ENCODE results near the gene TPSAB1. TPM values are rescaled to one million over a fixed set of nuclear protein-coding genes. Genes with fewer than 3 reads are reported as not detected.

The TPSAB1 gene
- total RNA-seq, 1 donor from 2014 or later = not detected

DNA sequence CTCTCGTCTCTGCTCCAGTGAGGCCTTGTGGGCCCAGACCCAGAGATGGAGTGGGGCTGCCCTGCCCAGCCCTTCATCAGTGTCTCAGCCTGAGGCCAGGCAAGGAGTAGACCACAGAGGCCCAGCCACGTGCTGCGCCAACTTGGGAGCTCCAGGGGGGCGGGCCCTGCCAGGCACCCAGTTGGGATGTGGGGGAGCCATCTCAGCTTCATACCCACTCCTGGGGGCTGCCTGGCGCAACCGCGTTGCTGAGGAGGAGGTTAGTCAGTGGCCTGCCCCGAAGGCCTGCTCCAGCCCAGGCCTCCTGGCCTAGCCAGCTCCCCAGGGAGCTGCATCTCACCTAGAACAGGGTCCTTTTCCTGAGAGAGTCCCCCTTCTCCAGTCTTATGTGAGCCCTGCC lies 27.3 kb upstream of the TPSAB1 start:
- H3K4me1 Mint-ChIP-seq = no peaks in the 10 kb centered on the region
- TF ChIP-seq, protein P1, sequence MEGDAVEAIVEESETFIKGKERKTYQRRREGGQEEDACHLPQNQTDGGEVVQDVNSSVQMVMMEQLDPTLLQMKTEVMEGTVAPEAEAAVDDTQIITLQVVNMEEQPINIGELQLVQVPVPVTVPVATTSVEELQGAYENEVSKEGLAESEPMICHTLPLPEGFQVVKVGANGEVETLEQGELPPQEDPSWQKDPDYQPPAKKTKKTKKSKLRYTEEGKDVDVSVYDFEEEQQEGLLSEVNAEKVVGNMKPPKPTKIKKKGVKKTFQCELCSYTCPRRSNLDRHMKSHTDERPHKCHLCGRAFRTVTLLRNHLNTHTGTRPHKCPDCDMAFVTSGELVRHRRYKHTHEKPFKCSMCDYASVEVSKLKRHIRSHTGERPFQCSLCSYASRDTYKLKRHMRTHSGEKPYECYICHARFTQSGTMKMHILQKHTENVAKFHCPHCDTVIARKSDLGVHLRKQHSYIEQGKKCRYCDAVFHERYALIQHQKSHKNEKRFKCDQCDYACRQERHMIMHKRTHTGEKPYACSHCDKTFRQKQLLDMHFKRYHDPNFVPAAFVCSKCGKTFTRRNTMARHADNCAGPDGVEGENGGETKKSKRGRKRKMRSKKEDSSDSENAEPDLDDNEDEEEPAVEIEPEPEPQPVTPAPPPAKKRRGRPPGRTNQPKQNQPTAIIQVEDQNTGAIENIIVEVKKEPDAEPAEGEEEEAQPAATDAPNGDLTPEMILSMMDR (IDR thresholded peaks at IDR 0.05; ENCODE audit: unreplicated experiment) = no peak

DNA sequence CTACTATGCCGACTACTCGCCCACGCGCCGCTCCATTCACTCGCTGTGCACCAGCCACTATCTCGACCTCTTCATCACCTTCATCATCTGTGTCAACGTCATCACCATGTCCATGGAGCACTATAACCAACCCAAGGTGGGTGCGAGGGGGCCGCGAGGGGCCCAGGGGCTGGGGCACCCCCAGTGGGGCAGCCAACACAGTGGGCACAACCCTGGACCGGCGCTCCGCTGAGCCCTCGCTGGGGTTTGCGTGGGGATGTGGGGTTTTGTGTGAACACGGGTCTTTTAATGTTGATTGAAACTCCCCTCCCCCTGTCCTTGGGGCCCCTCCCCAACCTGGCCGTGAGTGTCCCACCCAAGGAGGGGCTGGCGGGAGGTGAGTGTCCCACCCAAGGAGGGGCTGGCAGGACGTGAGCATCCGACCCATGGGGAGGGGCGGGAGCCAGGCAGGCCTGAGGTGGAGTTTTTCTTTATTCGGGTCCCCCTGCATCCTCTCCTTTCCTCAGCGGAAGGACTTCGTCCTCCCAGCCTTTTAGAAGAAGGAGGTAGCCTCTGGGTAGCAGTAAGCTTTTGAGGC lies 26.6 kb upstream of the TPSAB1 start:
- no peaks in the 10 kb centered on the region for H3K4me1 Mint-ChIP-seq
- no peaks in the 10 kb centered on the region for H3K9me3 Mint-ChIP-seq
- H3K36me3 Mint-ChIP-seq = no peaks in the 10 kb centered on the region
- no peak overlapping the region for H3K27ac Mint-ChIP-seq
- no peak overlapping the region for H3K4me3 Mint-ChIP-seq
- TF ChIP-seq, protein P1 (IDR thresholded peaks at IDR 0.05; ENCODE audit: unreplicated experiment) = no peak
- no peaks in the 10 kb centered on the region for H3K27me3 Mint-ChIP-seq (ENCODE audit: low read depth)
- no peak for DNase-seq (ENCODE audit: low spot score in 2 of 2, unreplicated experiment in 2 of 2)

More for the DNA sequence above, 27.3 kb upstream of the TPSAB1 start:
- H3K36me3 Mint-ChIP-seq = no peaks in the 10 kb centered on the region
- no peak for DNase-seq (ENCODE audit: low spot score in 2 of 2, unreplicated experiment in 2 of 2)
- no peak overlapping the region for H3K27ac Mint-ChIP-seq
- no peaks in the 10 kb centered on the region for H3K9me3 Mint-ChIP-seq
- no peaks in the 10 kb centered on the region for H3K27me3 Mint-ChIP-seq (ENCODE audit: low read depth)
- no peak overlapping the region for H3K4me3 Mint-ChIP-seq

- Mint-ChIP-seq H3K4me1 (no peaks in the 10 kb centered on the region), H3K4me3 (no peak overlapping the region), H3K27me3 (ENCODE audit: low read depth) (no peaks in the 10 kb centered on the region), H3K36me3 (no peaks in the 10 kb centered on the region), H3K27ac (no peak overlapping the region), H3K9me3 (no peaks in the 10 kb centered on the region)
- no peak for DNase-seq (ENCODE audit: low spot score in 2 of 2, unreplicated experiment in 2 of 2)
- TF ChIP-seq, protein P1 (IDR thresholded peaks at IDR 0.05; ENCODE audit: unreplicated experiment) = no peak
Observed at GRCh38 chr16:1214719-1215118, 25.8 kb upstream of the TPSAB1 start.

DNA sequence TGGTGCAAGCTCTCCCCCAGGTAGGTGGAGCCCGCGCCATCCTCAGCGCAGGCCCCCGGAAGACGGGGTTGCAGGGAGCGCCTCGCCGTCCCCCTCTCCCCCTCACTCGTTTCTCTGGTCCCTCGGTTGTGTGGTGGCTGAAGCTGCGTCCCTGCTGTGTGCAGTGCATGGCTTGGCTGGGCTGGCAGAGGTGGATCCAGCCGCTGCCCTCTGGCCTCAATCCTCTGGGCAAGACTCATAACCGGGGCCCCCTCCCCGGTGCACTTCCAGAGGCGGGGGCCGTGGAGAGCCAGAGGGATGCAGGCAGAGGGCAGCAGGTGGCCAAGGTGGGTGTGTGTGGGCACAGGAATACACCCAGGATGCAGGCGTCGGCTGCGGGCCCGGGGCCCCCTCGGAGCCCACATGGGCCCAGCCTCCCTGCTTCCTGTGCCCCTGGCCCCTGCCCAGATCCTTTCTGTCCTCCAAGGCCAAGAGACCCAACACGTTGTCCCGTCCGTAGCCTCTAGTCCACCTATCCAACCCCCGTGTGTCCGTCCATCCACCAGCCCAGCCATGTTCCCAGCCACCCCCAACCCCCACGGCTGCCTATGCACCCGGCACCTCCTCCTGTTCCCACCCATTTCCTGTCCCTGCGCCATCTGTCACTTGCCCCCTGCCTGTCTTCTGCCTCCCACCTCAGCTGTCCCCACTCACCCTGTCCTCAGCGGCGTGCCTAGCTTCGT lies 24.8 kb upstream of the TPSAB1 start:
- TF ChIP-seq, protein P1 (IDR thresholded peaks at IDR 0.05; ENCODE audit: unreplicated experiment) = no peak
- Mint-ChIP-seq H3K4me3 (no peak overlapping the region), H3K27ac (no peak overlapping the region), H3K27me3 (ENCODE audit: low read depth) (no peaks in the 10 kb centered on the region), H3K9me3 (no peaks in the 10 kb centered on the region), H3K36me3 (no peaks in the 10 kb centered on the region), H3K4me1 (no peaks in the 10 kb centered on the region)
- no peak for DNase-seq (ENCODE audit: low spot score in 2 of 2, unreplicated experiment in 2 of 2)

DNA sequence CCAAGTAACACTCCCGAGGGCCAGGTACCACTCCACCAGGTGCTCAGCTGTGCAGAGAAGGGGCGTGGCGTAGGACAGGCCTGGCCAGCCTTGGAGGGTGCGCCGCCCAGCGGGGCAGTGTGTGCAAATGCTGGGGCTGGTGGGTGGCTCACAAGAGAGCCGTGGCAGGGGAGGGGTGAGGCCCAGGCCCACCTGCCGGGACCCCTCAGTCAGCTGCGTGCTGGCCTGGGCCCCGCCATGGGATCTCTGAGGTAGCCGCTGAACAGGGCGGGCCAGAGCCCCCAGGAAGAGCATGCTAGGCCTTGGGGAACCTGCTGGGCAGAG lies 24.2 kb upstream of the TPSAB1 start:
- Mint-ChIP-seq H3K27ac (no peak overlapping the region), H3K36me3 (no peaks in the 10 kb centered on the region), H3K27me3 (ENCODE audit: low read depth) (no peaks in the 10 kb centered on the region), H3K4me3 (no peak overlapping the region), H3K9me3 (no peaks in the 10 kb centered on the region), H3K4me1 (no peaks in the 10 kb centered on the region)
- no peak for DNase-seq (ENCODE audit: low spot score in 2 of 2, unreplicated experiment in 2 of 2)
- TF ChIP-seq, protein P1 (IDR thresholded peaks at IDR 0.05; ENCODE audit: unreplicated experiment) = no peak
